ENCODE measurements around the gene UBASH3A. TPM values are rescaled to one million over a fixed set of nuclear protein-coding genes. Genes with fewer than 3 reads are reported as not detected.

The UBASH3A gene
- total RNA-seq, 1 donor from 2014 or later: not detected

DNA sequence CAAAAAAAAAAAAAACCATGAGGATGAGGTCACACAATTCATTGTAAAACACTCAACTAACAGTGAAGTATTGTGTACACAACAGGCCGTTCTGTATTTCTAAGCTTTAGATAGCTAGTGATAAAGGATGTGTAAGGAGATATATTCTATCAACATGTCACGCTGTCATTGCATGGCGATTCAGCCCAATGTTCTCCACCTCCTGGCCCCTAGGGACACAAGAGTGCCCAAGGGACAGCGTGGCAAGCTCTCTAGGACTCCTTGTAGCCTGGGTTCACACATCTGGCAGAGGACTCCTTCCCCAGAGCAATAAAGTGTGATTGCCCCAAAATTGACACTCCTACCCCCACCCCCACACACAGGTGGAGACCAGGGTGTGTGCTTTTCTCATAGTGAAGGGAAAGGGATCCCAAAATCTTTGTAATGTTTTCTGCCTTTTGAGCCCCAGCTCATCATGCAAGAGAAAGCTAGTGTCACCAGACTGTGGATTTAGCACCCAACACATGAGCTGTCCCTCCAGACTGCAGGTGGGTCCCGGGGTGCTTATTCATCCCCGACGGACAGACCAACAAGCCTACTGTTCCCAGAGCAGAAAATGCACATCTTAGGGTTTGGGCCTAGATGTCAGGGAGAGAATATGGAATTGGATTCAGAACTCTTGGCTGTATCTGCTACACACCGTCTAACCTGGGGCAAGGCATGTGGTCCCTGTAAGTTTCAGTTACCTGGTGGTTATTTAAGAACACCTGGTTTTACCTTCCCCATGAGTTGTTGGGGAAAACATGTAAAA, 19.4 kb upstream of the UBASH3A start:
- DNase-seq (ENCODE audit: low read depth) (no peak), FAIRE-seq (no peak)
- no peak overlapping the region for H3K4me3 ChIP-seq (ENCODE audit: low read depth, low read length)
- H3K27me3 ChIP-seq (ENCODE audit: control insufficient read depth, insufficient read depth, low read length): no peaks in the 10 kb centered on the region
- no peaks in the 10 kb centered on the region for H3K36me3 ChIP-seq (ENCODE audit: control insufficient read depth, insufficient read depth, low read length)
- TF ChIP-seq CTCF (IDR thresholded peaks at IDR 0.05; ENCODE audit: insufficient read depth, low read length, severe bottlenecking): no peak

GRCh38 chr21:42384989-42385388, 18.7 kb upstream of the UBASH3A start:
- Histone ChIP-seq H3K36me3 (ENCODE audit: control insufficient read depth, insufficient read depth, low read length) (no peaks in the 10 kb centered on the region), H3K27me3 (ENCODE audit: control insufficient read depth, insufficient read depth, low read length) (no peaks in the 10 kb centered on the region), H3K4me3 (ENCODE audit: low read depth, low read length) (no peak overlapping the region)
- no peak for DNase-seq (ENCODE audit: low read depth)
- no peak for FAIRE-seq
- no peak for TF ChIP-seq CTCF (IDR thresholded peaks at IDR 0.05; ENCODE audit: insufficient read depth, low read length, severe bottlenecking)

GRCh38 chr21:42385619-42386018, 18.1 kb upstream of the UBASH3A start:
- FAIRE-seq (no peak), DNase-seq (ENCODE audit: low read depth) (no peak)
- H3K27me3 ChIP-seq (ENCODE audit: control insufficient read depth, insufficient read depth, low read length): no peaks in the 10 kb centered on the region
- H3K36me3 ChIP-seq (ENCODE audit: control insufficient read depth, insufficient read depth, low read length): no peaks in the 10 kb centered on the region
- TF ChIP-seq CTCF (IDR thresholded peaks at IDR 0.05; ENCODE audit: insufficient read depth, low read length, severe bottlenecking): no peak
- no peak overlapping the region for H3K4me3 ChIP-seq (ENCODE audit: low read depth, low read length)

- DNase-seq (ENCODE audit: low read depth) (no peak), FAIRE-seq (no peak)
- no peak for TF ChIP-seq CTCF (IDR thresholded peaks at IDR 0.05; ENCODE audit: insufficient read depth, low read length, severe bottlenecking)
- no peaks in the 10 kb centered on the region for H3K36me3 ChIP-seq (ENCODE audit: control insufficient read depth, insufficient read depth, low read length)
- no peaks in the 10 kb centered on the region for H3K27me3 ChIP-seq (ENCODE audit: control insufficient read depth, insufficient read depth, low read length)
- no peak overlapping the region for H3K4me3 ChIP-seq (ENCODE audit: low read depth, low read length)
Observed at GRCh38 chr21:42386034-42386591, 17.6 kb upstream of the UBASH3A start.

DNA sequence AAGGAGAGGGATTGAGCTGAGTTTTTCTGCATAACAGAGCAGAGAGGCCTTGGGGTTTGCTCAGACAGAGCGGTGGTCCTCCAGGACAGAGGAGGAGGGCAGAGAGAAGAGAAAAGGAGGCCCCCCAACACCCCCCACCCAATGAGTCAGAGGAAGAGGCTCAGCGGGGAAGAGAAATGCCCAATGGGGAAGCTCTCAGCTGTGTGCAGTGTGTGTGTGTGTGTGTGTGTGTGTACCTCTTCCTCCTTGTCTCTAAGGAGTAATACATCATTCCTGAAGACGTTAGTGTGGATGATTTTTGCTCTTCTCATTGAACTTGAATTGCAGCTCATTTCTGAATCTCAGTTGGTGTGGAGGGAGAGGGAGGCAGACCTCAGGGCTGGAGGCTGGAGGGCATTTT, 16.5 kb upstream of the UBASH3A start:
- no peaks in the 10 kb centered on the region for H3K36me3 ChIP-seq (ENCODE audit: control insufficient read depth, insufficient read depth, low read length)
- H3K27me3 ChIP-seq (ENCODE audit: control insufficient read depth, insufficient read depth, low read length): peaks cover 1% of the 10 kb centered on the region
- no peak for DNase-seq (ENCODE audit: low read depth)
- no peak for FAIRE-seq
- no peak for TF ChIP-seq CTCF (IDR thresholded peaks at IDR 0.05; ENCODE audit: insufficient read depth, low read length, severe bottlenecking)
- H3K4me3 ChIP-seq (ENCODE audit: low read depth, low read length): no peak overlapping the region

All from bronchial epithelial cell (primary cell).